Fibroblast of skin of right quadriceps (primary cell): ENCODE results near the gene PRKAG1.

Source experiments
- DNase-seq: peaks from one replicate; pipeline ENCODE4 v3.0.0-alpha.2; 2013

PRKAG1 gene

DNA sequence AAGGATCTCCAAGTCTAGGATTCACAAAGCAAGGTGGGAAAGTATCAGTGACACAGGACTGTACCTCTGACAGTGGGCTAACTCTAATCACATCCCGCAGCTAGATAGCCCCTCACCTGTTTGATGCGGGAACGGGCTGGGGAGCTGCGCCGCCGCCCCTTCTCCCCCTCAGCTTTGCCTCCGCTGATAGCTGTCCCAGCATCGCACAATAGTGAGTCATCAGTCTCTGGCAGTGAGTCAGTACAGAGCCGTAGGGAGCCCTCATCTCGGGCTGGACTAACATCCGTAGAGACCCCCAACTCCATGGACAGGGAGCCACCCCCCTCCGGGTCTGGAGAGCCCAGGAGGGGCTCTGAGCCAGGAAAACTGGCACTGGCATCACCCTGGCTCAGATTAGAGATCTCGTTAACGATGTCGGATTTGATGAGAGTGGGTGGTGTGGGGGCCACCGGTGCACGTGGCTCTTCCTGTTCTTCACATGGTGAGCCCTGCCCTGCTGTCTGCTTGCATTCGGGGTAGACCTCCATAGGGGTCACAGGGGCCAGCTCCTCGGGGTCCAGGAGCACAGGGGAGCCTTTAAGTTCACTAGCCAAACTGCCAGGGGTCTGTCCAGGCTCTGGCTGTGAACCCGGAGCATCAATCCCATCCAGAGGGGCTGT lies 31.1 kb upstream of the PRKAG1 start:
- peak; percentile 54 for DNase-seq

DNA sequence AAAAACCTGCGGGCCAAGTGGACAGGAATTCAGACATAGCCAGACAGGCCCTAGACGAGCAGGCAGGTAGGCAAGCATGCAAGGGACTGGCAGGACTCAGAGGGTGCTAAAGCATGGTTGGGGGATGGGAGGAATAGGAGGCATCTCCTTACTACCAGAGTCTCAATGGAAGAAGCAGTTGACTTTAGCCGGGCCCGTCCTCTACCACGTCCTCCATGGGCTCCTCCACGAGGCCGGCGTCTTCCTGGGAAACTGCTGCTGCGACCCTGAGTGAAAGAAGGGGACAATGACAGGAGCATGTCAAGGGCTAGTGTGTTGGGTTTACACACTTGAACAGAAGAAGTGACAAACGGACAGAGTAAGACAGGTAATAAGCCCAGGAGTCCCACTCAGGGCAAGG lies 30.4 kb upstream of the PRKAG1 start:
- no peak for DNase-seq

DNA sequence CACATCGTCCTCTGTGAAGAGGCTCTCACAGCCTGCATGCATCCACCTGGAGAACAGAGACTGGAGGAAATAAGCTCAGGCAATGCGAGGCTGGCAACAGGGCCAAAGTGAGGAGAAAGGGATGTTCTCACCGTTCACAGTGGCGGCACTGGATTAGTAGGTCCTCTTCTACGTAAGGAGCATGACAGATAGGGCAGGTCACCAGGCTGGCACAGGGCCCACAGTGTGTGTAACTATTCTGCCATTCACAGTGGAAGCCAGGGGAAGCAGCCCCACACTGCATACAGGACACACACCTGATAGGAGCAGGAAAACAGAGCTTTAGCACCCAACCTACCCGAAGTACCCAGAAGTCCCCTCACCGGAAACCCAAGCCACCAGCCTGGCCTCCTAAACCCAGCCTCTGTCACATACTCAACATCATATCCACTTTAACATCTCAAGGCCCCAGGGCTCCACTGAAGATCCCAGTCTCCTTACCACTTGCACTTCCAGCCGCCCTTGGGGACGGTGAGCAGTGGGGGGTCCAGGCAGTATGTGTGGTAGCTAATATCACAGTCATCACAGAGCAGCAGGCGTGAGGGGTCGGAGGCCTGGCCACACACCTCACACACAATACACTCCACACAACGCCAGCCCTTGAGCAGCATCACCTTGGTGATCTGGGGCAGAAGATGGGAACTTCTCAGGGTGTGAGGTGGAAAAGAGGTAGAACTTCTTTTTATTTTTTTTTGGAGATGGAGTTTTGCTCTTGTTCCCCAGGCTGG lies 27.7 kb upstream of the PRKAG1 start:
- no peak for DNase-seq

DNA sequence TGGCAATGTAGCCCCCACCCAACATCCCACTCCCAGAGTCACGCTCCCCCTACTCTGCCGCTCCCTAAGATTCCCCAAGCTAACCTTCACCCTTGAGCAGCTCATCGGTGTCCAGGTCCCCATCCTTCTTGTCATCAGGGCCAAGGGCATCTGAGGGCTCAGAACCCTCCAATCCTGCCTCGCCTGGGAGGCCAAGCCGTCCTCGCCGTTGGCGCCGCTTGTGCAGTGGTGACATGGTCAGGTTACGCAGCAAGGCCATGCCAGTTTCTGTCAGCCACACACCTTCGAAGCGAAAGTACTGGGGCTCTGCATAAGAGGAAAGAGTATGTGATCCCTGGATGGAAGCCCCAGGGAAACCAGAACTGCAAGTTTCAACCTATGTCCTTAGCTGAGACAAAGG lies 26.1 kb upstream of the PRKAG1 start:
- DNase-seq, result no peak

GRCh38 chr12:49043856-49044258 lies 25.3 kb upstream of the PRKAG1 start:
- peak; percentile 39 for DNase-seq

DNA sequence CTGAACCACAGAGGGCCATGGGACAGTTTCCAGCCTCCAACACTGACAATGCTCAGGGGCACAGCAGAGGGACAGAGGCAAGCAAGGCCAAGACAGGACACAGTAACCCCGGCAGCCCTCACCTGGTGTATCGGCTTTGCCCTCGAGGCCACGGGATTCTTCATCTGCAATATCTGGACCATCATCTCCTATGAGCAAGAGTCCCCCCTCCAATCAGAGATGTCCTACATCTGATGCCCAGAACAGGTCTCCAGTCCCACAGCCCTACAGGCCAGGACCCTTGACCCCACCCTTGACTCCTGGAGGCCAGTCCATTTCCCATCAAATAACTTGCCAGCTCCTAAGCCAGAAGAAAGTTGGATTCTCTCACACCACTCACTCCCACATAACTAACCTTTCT lies 24.7 kb upstream of the PRKAG1 start:
- DNase-seq, result no peak

DNA sequence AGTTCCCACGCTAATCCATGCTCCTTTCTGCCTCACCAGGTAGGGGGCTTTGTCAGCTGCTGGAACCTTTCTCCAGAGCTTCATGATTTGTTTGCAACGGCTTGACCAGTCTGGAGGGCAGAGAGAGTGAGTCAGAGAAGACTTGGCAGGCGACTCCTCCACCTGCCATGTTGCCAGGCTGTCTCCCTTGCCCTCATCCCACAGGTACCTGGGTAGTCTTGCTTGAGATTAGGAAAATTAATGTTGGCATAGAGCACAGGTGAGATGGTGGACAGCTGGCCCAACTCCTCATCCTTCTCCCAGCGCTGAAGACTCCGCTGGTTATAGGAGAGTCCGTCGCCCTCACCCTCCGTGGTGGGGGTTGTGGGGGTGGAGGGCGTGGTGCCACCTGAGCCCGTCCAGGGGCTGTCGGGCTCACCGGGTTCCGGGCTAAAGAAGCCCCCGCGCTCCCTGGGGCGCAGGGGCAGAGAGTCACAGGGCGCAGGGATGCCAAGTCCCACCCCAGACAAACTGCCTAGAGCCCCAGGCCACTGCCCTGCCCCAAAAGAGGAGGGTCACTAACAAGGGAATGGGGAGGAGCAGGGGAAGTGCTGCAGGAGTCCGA lies 23.4 kb upstream of the PRKAG1 start:
- DNase-seq, result no peak

DNA sequence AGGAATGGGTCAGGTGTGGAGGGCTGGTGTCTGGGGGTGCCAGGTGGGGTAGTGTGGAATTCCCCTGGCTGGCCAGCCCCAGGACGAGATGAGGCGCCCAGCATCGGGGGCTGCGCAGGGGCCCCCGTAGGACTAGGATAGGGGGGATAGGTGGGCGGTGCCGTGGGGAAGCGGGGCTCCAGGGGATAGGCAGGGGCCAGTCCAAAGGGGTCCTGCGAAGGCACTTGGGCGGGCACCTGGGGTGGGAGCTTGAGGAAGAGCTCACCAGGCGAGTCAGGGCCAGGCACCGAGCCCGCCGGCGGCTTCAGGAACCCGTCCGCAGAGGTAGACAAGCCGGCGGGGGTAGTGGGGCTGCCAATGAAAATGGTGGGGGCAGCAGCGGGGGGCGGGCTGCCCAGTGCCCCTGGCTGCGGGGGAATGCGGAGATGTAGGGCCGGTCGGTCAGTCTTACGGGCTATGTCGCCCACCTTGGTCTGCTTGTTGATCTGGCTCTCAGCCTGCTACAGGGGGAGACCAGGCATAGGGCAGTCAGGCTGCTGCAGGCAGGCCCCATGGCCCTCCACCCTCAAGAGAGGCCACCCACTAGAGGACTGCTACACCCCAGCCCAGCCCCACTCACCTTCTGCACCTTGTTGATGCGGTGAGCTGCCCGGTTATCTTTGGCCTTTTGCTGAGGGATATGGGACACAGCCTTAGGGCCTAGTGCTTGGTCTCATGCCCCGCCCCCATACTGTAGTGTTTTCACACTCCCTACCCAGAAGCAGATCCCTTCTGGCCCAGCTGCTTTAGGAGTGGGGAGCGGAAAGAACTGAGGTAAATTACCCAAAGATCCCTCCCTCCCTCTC lies 22.7 kb upstream of the PRKAG1 start:
- DNase-seq, result no peak

- no peak for DNase-seq
Measured at GRCh38 chr12:49040364-49040855, 21.8 kb upstream of the PRKAG1 start.

DNA sequence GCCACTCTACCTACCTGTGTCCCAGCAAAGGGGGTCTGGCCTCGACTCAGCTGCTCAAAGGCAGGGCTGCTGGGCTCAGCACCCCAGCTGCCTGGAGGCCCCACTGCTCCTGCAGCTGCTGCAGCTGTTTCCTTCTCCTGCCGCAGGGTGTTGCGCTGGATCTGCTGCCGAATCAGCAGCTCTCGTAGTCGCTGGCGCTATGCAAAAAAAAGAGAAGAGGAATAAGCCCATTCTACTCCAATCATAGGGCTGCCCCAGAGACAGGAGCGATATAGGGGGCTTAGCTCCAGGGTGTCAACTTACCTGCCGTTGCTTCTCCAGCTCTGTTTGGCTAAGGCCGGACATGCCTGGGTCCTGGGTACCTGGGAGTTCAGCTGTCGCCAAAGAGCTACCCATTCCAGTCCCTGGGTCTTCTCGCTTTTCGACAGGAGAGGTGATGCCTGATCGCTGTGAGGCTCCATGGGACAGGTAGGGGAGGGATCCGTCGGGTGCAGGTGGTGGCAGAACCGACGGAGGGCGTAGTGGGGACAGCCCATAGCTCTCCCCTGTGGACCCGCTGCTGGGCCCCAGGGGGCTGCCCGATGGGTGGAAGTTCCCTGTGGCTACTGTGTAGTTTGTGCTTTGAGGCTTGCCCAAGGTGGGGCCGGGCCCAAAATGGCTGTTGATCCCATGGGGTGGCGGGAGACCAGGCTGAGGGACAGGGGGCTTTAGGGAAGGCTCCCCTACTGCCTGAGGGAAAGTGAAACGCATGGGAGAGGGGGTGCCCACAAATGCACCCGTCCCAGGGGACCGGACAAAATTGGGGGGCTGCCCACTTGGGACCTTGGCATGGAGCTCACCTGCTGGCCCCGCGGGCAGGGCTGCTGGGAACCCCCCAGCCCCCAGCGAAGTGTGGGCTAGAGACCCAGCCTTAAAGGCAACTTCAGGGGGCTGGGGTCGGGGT lies 21.1 kb upstream of the PRKAG1 start:
- no peak for DNase-seq

DNA sequence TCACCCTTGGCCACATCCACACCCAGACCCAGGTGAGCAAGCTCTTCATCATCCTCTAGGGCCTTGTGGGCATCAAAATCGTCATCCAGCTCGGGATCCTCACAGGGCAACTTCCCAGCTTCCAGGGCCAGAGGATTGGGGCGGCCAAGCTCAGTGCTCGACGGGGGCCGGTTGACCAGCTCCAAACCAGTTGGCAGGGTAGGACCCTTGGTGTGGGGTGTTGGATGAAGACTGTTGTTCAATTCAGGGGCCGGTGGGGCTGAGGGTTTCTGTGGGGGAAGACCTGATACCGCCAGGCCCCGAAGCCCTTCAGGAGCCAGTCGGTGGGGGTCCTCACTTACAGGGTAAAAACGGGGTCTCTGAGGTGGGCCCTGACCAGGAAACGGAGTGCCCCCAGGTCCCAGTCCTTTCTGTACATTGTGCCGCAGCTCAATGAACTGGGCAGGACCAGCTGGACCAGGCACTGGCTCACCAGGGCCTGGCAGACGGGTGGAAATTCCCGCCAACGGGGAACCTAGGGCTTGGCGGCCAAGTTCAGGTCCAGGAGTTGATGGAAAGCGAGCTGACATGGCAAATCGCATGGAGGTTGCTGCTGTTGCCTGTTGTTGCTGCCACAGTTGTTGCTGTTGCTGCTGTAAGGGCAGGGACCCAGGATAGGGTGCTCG lies 19.8 kb upstream of the PRKAG1 start:
- no peak for DNase-seq

DNA sequence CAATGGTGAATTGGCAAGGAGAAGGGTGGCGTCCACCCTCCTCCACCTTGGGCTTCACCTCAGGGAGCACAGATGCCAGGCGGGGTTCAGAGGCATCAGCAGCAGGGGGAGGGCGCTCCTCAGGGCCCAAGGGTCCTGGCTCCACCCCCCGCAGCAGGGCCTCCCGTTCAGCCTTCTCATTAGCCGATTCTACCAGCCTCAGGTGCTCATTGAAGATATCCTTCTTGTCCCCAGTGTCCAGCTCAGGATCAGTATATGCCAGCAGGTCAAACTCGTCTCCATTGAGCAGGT lies 19.3 kb upstream of the PRKAG1 start:
- no peak for DNase-seq

- DNase-seq, result no peak
Measured at GRCh38 chr12:49037111-49037946, 18.8 kb upstream of the PRKAG1 start.

GRCh38 chr12:49036029-49036428 lies 17.5 kb upstream of the PRKAG1 start:
- no peak for DNase-seq

GRCh38 chr12:49034286-49034622 lies 15.7 kb upstream of the PRKAG1 start:
- no peak for DNase-seq

DNA sequence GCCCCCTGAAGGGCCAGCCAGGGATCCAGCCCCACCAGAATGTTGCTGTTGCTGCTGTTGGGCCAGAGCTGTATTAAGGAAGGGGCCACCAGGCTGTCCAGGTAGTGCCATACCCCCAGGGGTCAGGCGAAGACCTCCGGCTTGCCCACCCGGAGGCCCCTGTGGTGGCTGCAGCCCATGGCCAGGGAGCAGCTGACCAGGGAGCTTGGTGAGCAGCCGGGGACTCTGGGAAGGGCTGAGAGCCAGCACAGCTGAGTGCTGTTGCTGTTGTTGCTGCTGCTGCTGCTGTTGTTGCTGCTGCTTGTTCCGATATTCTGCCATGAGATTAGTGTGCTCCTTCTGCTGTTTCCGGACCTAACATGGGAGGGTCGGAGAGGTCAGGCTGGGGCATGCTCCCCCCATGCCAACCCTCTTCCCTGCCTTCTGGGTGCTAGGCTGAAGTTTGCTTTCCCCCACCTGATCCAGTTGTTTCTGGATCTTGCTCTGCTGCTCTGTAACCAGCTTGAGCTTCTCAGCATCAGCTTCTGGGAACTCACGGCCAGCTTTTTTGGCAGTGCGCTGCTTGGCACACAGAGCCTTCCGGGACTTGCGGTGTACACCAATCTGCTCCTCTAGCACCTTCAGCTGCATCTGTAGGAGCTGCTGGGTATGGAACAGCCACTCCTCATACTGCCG lies 15.2 kb upstream of the PRKAG1 start:
- DNase-seq, result no peak

GRCh38 chr12:49032679-49033447 lies 14.3 kb upstream of the PRKAG1 start:
- no peak for DNase-seq

- no peak for DNase-seq
Measured at GRCh38 chr12:49032276-49032675, 13.7 kb upstream of the PRKAG1 start.

DNA sequence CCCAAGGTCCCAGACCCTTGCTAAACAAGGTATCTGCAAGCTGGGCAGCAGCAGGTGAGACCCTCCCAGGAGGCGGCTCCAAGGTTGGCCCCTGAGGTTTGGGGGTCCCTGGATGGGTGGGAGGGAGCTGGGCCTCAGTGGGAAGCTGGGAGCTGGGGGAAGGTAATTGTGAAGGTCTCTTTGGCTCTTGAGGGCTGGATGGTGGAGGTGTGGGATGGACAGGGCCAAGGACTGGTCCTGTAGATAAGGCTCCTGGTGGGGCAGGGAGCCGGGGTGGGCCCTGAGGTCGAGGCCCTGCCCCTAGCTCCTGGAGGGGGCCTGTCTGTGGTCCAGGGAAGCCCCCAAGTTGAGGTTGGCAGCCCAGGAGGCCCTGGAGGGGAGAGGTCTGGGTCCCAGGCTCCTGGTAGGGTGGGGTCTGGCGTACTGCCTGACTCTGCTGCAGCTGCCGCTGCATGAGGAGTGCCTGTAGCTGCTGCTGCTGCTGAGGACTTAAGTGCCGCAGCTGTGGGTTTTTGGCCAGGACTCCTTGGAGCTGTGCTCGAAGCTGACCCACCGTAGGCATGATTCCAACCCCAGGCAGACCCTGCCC lies 13.1 kb upstream of the PRKAG1 start:
- DNase-seq, result no peak
